ENCODE results near the gene INAFM2. TPM values are rescaled to one million over a fixed set of nuclear protein-coding genes. Genes with fewer than 3 reads are reported as not detected.

Gene INAFM2
- polyA plus RNA-seq, 3 donors = 5.1 to 19.6 (median 8.3) TPM

DNA sequence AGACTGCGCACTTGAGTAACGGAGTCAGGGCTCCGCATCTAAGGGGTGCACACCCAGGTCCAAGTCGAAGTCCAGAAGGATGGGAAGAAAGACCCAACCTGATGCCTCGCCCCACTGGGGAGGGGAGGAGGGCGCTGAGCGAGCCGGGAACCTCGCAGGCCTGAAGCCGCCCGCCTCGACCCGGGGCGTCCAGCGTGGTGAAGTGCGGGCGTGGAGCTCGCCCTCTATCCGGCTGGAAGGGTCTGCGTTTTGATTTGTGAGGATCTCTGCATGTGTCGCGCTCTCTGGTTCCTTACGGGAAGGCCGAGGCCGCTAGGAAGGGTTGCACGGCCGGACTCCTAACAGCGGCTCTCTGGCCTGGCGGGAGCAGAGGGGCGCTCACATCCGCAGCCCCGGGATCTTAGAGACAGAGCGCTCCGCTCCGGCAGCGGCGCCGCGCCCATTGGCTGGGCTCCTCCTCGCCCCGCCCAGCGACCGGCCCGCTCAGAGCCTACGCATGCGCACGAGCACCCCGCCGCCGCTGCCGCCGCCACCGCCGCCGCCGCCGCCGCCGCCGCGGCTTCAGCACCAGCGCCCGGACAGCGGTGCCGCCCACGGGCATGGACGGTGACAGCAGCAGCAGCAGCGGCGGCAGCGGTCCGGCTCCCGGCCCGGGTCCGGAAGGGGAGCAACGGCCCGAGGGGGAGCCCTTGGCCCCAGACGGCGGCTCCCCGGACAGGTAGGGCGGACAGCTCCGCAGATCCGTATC, 34.4 kb downstream of the INAFM2 start, which contains the start of gene DISP2:
Gene DISP2 (plus strand): TSS at position 497 of the 748 bp plus-strand sequence. CDS start 103 bp downstream, at position 600.
- H3K9ac ChIP-seq (ENCODE audit: insufficient read depth, low read length, poor library complexity, severe bottlenecking) = no peak within 1 kb of the TSS
- H3K27ac Mint-ChIP-seq = no peak within 1 kb of the TSS
- H3K9me3 Mint-ChIP-seq = no peaks in the 10 kb centered on the region

More for the DNA sequence above, 34.4 kb downstream of the INAFM2 start, which contains the start of gene DISP2:
- under 1% methylated on average over 79 of the region's 82 CpGs for WGBS (ENCODE audit: insufficient coverage)
- no peak for TF ChIP-seq CTCF (IDR thresholded peaks at IDR 0.05)
- peak; percentile 67 to 85 (median 84) for DNase-seq
- Mint-ChIP-seq H3K4me3 (peak within 1 kb of the TSS; percentile 77 to 91), H3K27me3 (ENCODE audit: low read depth in 3 of 3) (peaks cover 7 to 19% (median 16%) of the 10 kb centered on the region in 3 donors), H3K36me3 (peaks cover 20 to 23% of the 10 kb centered on the region in 2 donors), H3K4me1 (peaks cover 15% of the 10 kb centered on the region)
- Histone ChIP-seq H3K4me2 (replicated peaks; ENCODE audit: extremely low read depth, low read length, poor library complexity, severe bottlenecking) (peak within 1 kb of the TSS; percentile 95), H4K20me1 (ENCODE audit: insufficient read depth, low read length) (peaks cover 11% of the 10 kb centered on the region), H3K9me3 (replicated peaks in 1 of 2; ENCODE audit: control insufficient read depth in 1 of 2, insufficient read depth in 1 of 2, low read length in 2 of 2) (no peaks in the 10 kb centered on the region), H3K27ac (ENCODE audit: low read depth in 1 of 2, low read length in 2 of 2) (no peak within 1 kb of the TSS), H3K36me3 (replicated peaks in 1 of 2; ENCODE audit: control insufficient read depth in 1 of 2, insufficient read depth in 2 of 2, low read length in 2 of 2) (peaks cover 0 to 3% of the 10 kb centered on the region in 2 donors), H3K27me3 (ENCODE audit: control insufficient read depth in 2 of 2, insufficient read depth in 2 of 2, low read length in 2 of 2) (peaks cover 0 to 10% of the 10 kb centered on the region in 2 donors), H2AFZ (ENCODE audit: insufficient read depth, low read depth, low read length, poor library complexity, severe bottlenecking) (peak within 1 kb of the TSS; percentile 88), H3K4me3 (replicated peaks in 1 of 3; ENCODE audit: low read depth in 2 of 3, low read length in 3 of 3) (peak within 1 kb of the TSS; percentile 37 to 78 (median 50)), H3K4me1 (ENCODE audit: control insufficient read depth in 1 of 2, insufficient read depth in 2 of 2, low read length in 2 of 2) (peaks cover 14 to 19% of the 10 kb centered on the region in 2 donors), H3K79me2 (ENCODE audit: insufficient read depth, low read length) (no peaks in the 10 kb centered on the region)
- intact Hi-C loops (cut with micrococcal nuclease) = no loop called here

Data from CD14-positive monocyte (primary cell).